Measurements from ENCODE around the gene KLHDC4.

- TF ChIP-seq, protein P1, sequence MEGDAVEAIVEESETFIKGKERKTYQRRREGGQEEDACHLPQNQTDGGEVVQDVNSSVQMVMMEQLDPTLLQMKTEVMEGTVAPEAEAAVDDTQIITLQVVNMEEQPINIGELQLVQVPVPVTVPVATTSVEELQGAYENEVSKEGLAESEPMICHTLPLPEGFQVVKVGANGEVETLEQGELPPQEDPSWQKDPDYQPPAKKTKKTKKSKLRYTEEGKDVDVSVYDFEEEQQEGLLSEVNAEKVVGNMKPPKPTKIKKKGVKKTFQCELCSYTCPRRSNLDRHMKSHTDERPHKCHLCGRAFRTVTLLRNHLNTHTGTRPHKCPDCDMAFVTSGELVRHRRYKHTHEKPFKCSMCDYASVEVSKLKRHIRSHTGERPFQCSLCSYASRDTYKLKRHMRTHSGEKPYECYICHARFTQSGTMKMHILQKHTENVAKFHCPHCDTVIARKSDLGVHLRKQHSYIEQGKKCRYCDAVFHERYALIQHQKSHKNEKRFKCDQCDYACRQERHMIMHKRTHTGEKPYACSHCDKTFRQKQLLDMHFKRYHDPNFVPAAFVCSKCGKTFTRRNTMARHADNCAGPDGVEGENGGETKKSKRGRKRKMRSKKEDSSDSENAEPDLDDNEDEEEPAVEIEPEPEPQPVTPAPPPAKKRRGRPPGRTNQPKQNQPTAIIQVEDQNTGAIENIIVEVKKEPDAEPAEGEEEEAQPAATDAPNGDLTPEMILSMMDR (IDR thresholded peaks at IDR 0.05), result no peak
- TF ChIP-seq, protein P2, sequence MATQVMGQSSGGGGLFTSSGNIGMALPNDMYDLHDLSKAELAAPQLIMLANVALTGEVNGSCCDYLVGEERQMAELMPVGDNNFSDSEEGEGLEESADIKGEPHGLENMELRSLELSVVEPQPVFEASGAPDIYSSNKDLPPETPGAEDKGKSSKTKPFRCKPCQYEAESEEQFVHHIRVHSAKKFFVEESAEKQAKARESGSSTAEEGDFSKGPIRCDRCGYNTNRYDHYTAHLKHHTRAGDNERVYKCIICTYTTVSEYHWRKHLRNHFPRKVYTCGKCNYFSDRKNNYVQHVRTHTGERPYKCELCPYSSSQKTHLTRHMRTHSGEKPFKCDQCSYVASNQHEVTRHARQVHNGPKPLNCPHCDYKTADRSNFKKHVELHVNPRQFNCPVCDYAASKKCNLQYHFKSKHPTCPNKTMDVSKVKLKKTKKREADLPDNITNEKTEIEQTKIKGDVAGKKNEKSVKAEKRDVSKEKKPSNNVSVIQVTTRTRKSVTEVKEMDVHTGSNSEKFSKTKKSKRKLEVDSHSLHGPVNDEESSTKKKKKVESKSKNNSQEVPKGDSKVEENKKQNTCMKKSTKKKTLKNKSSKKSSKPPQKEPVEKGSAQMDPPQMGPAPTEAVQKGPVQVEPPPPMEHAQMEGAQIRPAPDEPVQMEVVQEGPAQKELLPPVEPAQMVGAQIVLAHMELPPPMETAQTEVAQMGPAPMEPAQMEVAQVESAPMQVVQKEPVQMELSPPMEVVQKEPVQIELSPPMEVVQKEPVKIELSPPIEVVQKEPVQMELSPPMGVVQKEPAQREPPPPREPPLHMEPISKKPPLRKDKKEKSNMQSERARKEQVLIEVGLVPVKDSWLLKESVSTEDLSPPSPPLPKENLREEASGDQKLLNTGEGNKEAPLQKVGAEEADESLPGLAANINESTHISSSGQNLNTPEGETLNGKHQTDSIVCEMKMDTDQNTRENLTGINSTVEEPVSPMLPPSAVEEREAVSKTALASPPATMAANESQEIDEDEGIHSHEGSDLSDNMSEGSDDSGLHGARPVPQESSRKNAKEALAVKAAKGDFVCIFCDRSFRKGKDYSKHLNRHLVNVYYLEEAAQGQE (IDR thresholded peaks at IDR 0.05; ENCODE audit: insufficient read depth in 1 of 2, low read depth in 2 of 2, low read length in 1 of 2), result no peak
- TF ChIP-seq SIN3A (IDR thresholded peaks at IDR 0.05; ENCODE audit: borderline replicate concordance, insufficient read depth, low read depth, low read length) (no peak), POLR2AphosphoS5 (IDR thresholded peaks at IDR 0.05; ENCODE audit: low read depth, low read length) (no peak), TCF7L2 (IDR thresholded peaks at IDR 0.05; ENCODE audit: low read depth, low read length) (no peak)
Observed at GRCh38 chr16:87707714-87708580, 57.8 kb downstream of the KLHDC4 start.
